A673 (cell line): ENCODE results near the gene TESK2. TPM values are rescaled to one million over a fixed set of nuclear protein-coding genes. Genes with fewer than 3 reads are reported as not detected.

Source experiments
- BruUV-seq: library from RNA; stranded (reverse); fragments of 400-500 nt; replicated peaks from 2 replicates; lab custom pipeline; 2021; lab: Mats Ljungman, UMichigan
- CTCF ChIA-PET: fragments of 300-600 bp; sonication (Branson Sonifier 250); formaldehyde crosslinking; loops from one replicate; lab custom pipeline; 2022; ENCODE audit warnings: antibody characterized with exemption; lab: Charles Lee
- POLR2A ChIA-PET: fragments of 300-600 bp; sonication (Branson Sonifier 250); formaldehyde crosslinking; loops from one replicate; lab custom pipeline; 2022; ENCODE audit warnings: antibody characterized with exemption; ENCODE audit not compliant: low non-redundant PET; lab: Charles Lee
- DNase-seq: peaks from one replicate; pipeline ENCODE4 v3.0.0-alpha.2; 2015; ENCODE audit warnings: low spot score
- H3K27ac ChIP-seq: fragments of 200-600 bp; sonication (generic); 2 replicates; pipeline ENCODE4 v1.5.1; 2016; ENCODE audit warnings: mixed run types, low read depth, mild to moderate bottlenecking, mixed read lengths, antibody characterized with exemption, low read length; ENCODE audit not compliant: poor library complexity, severe bottlenecking
- H3K27me3 ChIP-seq: fragments of 200-600 bp; sonication (generic); replicated peaks from 2 replicates; pipeline ENCODE4 v1.6.1; 2017; ENCODE audit warnings: mixed run types, low read depth, mild to moderate bottlenecking, mixed read lengths, antibody characterized with exemption, low read length; ENCODE audit not compliant: insufficient read depth, poor library complexity
- H3K36me3 ChIP-seq: fragments of 200-600 bp; sonication (generic); 2 replicates; pipeline ENCODE4 v1.6.1; 2016; ENCODE audit warnings: mixed run types, mild to moderate bottlenecking, mixed read lengths, antibody characterized with exemption, low read length; ENCODE audit not compliant: insufficient read depth, poor library complexity, severe bottlenecking
- H3K4me1 ChIP-seq: fragments of 200-600 bp; sonication (generic); 2 replicates; pipeline ENCODE4 v1.6.1; 2017; ENCODE audit warnings: mixed run types, mild to moderate bottlenecking, mixed read lengths, antibody characterized with exemption, low read length; ENCODE audit not compliant: insufficient read depth, poor library complexity, severe bottlenecking
- H3K4me3 ChIP-seq: fragments of 200-600 bp; sonication (generic); 2 replicates; pipeline ENCODE4 v1.5.1; 2016; ENCODE audit warnings: low read depth, mixed run types, mild to moderate bottlenecking, mixed read lengths, low read length; ENCODE audit not compliant: poor library complexity, severe bottlenecking
- H3K9me3 ChIP-seq: fragments of 200-600 bp; sonication (generic); 2 replicates; pipeline ENCODE4 v1.6.1; 2016; ENCODE audit warnings: mixed run types, low read depth, mild to moderate bottlenecking, mixed read lengths, antibody characterized with exemption, low read length; ENCODE audit not compliant: poor library complexity, severe bottlenecking
- CTCF ChIP-seq: fragments of 300-800, 200-600 bp; sonication (generic); conservative IDR thresholded peaks from 2 replicates; pipeline ENCODE4 v1.5.1; 2017; ENCODE audit warnings: low read depth, mild to moderate bottlenecking, antibody characterized with exemption, low read length, moderate library complexity, mixed read lengths
- EZH2 ChIP-seq: fragments of 200-600 bp; sonication (generic); IDR thresholded peaks from 2 replicates; pipeline ENCODE4 v1.6.1; 2017; ENCODE audit warnings: borderline replicate concordance, low read depth, mild to moderate bottlenecking, mixed read lengths, antibody characterized with exemption, low read length; ENCODE audit not compliant: poor library complexity, severe bottlenecking
- intact Hi-C: fragments of 100-400 bp; cut with micrococcal nuclease; formaldehyde crosslinking; loops from one replicate; pipeline ENCODE4 v1.10.0; 2022; ENCODE audit not compliant: unreplicated experiment
- total RNA-seq: library from RNA; stranded (reverse); gene quantifications from 2 replicates; pipeline ENCODE4 v1.2.3, GENCODE V29; 2021

The TESK2 gene
- total RNA-seq, 1 experiment from 2014 or later = 0.75 TPM

GRCh38 chr1:45410850-45411509, 80.0 kb downstream of the TESK2 start:
- no TSS peak for BruUV-seq
- Histone ChIP-seq H3K4me3 (no peak overlapping the region), H3K27ac (no peak overlapping the region), H3K36me3 (no peaks in the 10 kb centered on the region), H3K4me1 (no peaks in the 10 kb centered on the region), H3K27me3 (no peaks in the 10 kb centered on the region), H3K9me3 (no peaks in the 10 kb centered on the region)
- POLR2A ChIA-PET = no interaction called here
- intact Hi-C loops = no loop called here
- no peak for TF ChIP-seq CTCF
- no peak for TF ChIP-seq EZH2
- CTCF ChIA-PET = no interaction called here
- no peak for DNase-seq

GRCh38 chr1:45409276-45409675, 81.7 kb downstream of the TESK2 start:
- intact Hi-C loops = no loop called here
- H3K27me3 ChIP-seq = no peaks in the 10 kb centered on the region
- H3K27ac ChIP-seq = no peak overlapping the region
- no peak for TF ChIP-seq EZH2
- ChIA-PET CTCF (no interaction called here), POLR2A (no interaction called here)
- no peaks in the 10 kb centered on the region for H3K36me3 ChIP-seq
- H3K9me3 ChIP-seq = no peaks in the 10 kb centered on the region
- H3K4me3 ChIP-seq = no peak overlapping the region
- DNase-seq = no peak
- no TSS peak for BruUV-seq
- H3K4me1 ChIP-seq = no peaks in the 10 kb centered on the region

- Histone ChIP-seq H3K27ac (no peak overlapping the region), H3K27me3 (no peaks in the 10 kb centered on the region), H3K9me3 (no peaks in the 10 kb centered on the region), H3K4me1 (no peaks in the 10 kb centered on the region), H3K36me3 (no peaks in the 10 kb centered on the region), H3K4me3 (no peak overlapping the region)
- no peak for TF ChIP-seq CTCF
- TF ChIP-seq EZH2 = no peak
- POLR2A ChIA-PET = no interaction called here
- intact Hi-C loops = no loop called here
- BruUV-seq = no TSS peak
- no peak for DNase-seq
- CTCF ChIA-PET = no interaction called here
Measured at GRCh38 chr1:45407629-45408287, 83.2 kb downstream of the TESK2 start.
